Gastrocnemius medialis (tissue), 4 donors: Measurements from ENCODE around the gene HBEGF. TPM values are rescaled to one million over a fixed set of nuclear protein-coding genes. Genes with fewer than 3 reads are reported as not detected.

Source experiments
- ATAC-seq, 2 donors: fragments of 150-250 bp; one replicate each; pipeline ENCODE4 v1.9.1; 2016
- DNase-seq, 2 donors: peaks; one replicate each; pipeline ENCODE4 v3.0.0-alpha.2; 2019
- H3K27ac ChIP-seq, 4 donors: fragments of 200-600 bp; sonication (generic); 1 replicate in 1 of 4; 2 replicates in 3 of 4; pipeline ENCODE4 v1.5.1; 2016 to 2018; ENCODE audit warnings: mild to moderate bottlenecking in 2 of 4, moderate library complexity in 1 of 4
- H3K27me3 ChIP-seq, 3 donors: fragments of 200-600 bp; sonication (generic) in 2 of 3; 1 replicate in 1 of 3; 2 replicates in 2 of 3; pipeline versions ENCODE4 v1.5.1 to v1.6.0; 2016 to 2019; ENCODE audit warnings: mild to moderate bottlenecking in 1 of 3, moderate library complexity in 1 of 3
- H3K36me3 ChIP-seq, 2 donors: fragments of 200-600 bp; sonication (generic) in 1 of 2; one replicate each; pipeline ENCODE4 v1.5.1; 2017 to 2018
- H3K4me1 ChIP-seq, 2 donors: fragments of 200-600 bp; sonication (generic) in 1 of 2; one replicate each; pipeline ENCODE4 v1.5.1; 2016 to 2017; ENCODE audit warnings: mild to moderate bottlenecking in 2 of 2
- H3K4me3 ChIP-seq, 4 donors: fragments of 200-600 bp; sonication (generic) in 3 of 4; 1 replicate in 1 of 4; 2 replicates in 3 of 4; pipeline ENCODE4 v1.5.1; 2016 to 2019; ENCODE audit warnings: mild to moderate bottlenecking in 2 of 4
- H3K9me3 ChIP-seq, 3 donors: fragments of 200-600 bp; sonication (generic) in 2 of 3; 1 replicate in 1 of 3; 2 replicates in 2 of 3; pipeline ENCODE4 v1.5.1; 2016 to 2019
- POLR2A ChIP-seq, 2 donors: fragments of 450-650 bp; IDR thresholded peaks; one replicate each; pipeline ENCODE4 v1.6.1; 2017; ENCODE audit warnings: antibody characterized with exemption in 2 of 2, mild to moderate bottlenecking in 2 of 2, moderate library complexity in 2 of 2
- in situ Hi-C, 4 donors: fragments of 200-750 bp; cut with MboI; loops; one replicate each; pipeline versions ENCODE4 v1.15.0 to v1.8.0; 2017; ENCODE audit warnings: low sequenced_read_pairs in 4 of 4
- intact Hi-C: fragments of 100-400 bp; cut with DNase I; formaldehyde crosslinking; loops from one replicate; pipeline ENCODE4 v1.15.1; 2023; ENCODE audit warnings: low total_unique reads
- total RNA-seq, 4 donors: library from RNA; depleted of rRNA; stranded (reverse); fragments of >200 nt; gene quantifications; one replicate each; pipeline versions ENCODE4 v1.1.0 to v1.2.3, GENCODE V29; 2016
- TF ChIP-seq, protein P1 (sequence below), 5 experiments: fragments of 450-650 bp in 3 of 5; fragments of 200-600 bp in 2 of 5; sonication (generic) in 2 of 5; IDR thresholded peaks in 4 of 5; conservative IDR thresholded peaks in 1 of 5; 1 replicate in 4 of 5; 2 replicates in 1 of 5; pipeline ENCODE4 v1.5.1; 2016 to 2019; ENCODE audit warnings: antibody characterized with exemption in 5 of 5, mild to moderate bottlenecking in 3 of 5, moderate library complexity in 3 of 5

HBEGF gene
- total RNA-seq, 4 donors from 2014 or later = 5.3 to 22.2 (median 17.6) TPM

GRCh38 chr5:140299056-140299455, 47.3 kb downstream of the HBEGF start:
- Histone ChIP-seq H3K27me3 (no peaks in the 10 kb centered on the region), H3K27ac (peak overlapping the region; percentile 77 to 88 (median 80)), H3K9me3 (no peaks in the 10 kb centered on the region), H3K4me3 (no peak overlapping the region), H3K4me1 (peaks cover 69 to 72% of the 10 kb centered on the region in 2 donors), H3K36me3 (peaks cover 0 to 13% of the 10 kb centered on the region in 2 donors)
- DNase-seq (no peak), ATAC-seq (no peak)
- TF ChIP-seq, protein P1, sequence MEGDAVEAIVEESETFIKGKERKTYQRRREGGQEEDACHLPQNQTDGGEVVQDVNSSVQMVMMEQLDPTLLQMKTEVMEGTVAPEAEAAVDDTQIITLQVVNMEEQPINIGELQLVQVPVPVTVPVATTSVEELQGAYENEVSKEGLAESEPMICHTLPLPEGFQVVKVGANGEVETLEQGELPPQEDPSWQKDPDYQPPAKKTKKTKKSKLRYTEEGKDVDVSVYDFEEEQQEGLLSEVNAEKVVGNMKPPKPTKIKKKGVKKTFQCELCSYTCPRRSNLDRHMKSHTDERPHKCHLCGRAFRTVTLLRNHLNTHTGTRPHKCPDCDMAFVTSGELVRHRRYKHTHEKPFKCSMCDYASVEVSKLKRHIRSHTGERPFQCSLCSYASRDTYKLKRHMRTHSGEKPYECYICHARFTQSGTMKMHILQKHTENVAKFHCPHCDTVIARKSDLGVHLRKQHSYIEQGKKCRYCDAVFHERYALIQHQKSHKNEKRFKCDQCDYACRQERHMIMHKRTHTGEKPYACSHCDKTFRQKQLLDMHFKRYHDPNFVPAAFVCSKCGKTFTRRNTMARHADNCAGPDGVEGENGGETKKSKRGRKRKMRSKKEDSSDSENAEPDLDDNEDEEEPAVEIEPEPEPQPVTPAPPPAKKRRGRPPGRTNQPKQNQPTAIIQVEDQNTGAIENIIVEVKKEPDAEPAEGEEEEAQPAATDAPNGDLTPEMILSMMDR (IDR thresholded peaks at IDR 0.05 in 4 of 5, conservative IDR thresholded peaks at IDR 0.05 in 1 of 5) = no peak
- no peak for TF ChIP-seq POLR2A (IDR thresholded peaks at IDR 0.05)
- intact Hi-C loops = no loop called here
- in situ Hi-C loops = no loop called here

DNA sequence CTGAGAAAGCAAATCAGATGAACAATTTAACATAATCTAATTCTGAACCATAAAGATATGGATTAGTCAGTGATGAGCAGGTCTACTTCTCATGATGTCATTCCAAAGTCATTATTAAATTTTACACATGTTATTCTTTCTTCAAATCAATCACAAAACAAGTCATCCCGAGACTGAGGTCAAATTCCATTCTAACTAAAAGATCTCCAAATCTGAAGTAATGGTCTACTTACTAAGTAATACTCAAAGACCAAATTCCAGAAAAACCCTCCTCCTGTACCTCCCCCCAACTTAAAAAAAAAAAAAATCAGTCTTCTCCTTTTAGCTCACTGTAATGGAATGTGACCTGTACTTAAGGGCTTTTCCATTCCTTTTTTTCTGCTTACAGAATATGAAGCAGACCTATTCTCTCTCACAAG, 48.2 kb downstream of the HBEGF start:
- TF ChIP-seq POLR2A (IDR thresholded peaks at IDR 0.05) = no peak
- TF ChIP-seq, protein P1 (IDR thresholded peaks at IDR 0.05 in 4 of 5, conservative IDR thresholded peaks at IDR 0.05 in 1 of 5) = no peak
- in situ Hi-C loops (no loop called here), intact Hi-C loops (no loop called here)
- no peak overlapping the region for H3K4me3 ChIP-seq
- DNase-seq (no peak), ATAC-seq (no peak)
- H3K4me1 ChIP-seq = peaks cover 70 to 77% of the 10 kb centered on the region in 2 donors
- H3K27ac ChIP-seq = peak overlapping the region; percentile 77 to 88 (median 80)
- no peaks in the 10 kb centered on the region for H3K27me3 ChIP-seq
- peaks cover 0 to 13% of the 10 kb centered on the region in 2 donors for H3K36me3 ChIP-seq
- no peaks in the 10 kb centered on the region for H3K9me3 ChIP-seq

DNA sequence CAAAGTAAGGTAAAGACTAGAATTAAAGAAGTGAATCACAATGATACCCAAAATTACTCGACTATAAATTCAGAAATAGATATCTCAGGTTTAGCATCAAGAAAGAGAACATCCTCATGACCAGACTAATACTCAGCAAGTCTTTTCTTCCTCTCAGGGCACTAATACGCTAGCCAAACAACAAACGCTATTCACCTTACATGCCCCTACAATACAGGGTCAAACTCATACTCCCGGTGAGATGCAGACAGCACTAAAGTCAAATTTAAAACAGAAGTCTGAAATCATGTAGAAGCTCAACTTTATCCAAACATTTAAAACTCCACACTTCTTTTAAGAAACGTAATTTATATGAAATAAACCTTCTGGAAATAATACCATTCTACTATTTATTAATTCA, 49.1 kb downstream of the HBEGF start:
- H3K9me3 ChIP-seq = no peaks in the 10 kb centered on the region
- ATAC-seq (no peak), DNase-seq (no peak)
- peak overlapping the region; percentile 77 to 88 (median 80) for H3K27ac ChIP-seq
- no peaks in the 10 kb centered on the region for H3K27me3 ChIP-seq
- H3K36me3 ChIP-seq = peaks cover 0 to 13% of the 10 kb centered on the region in 2 donors
- peaks cover 78 to 83% of the 10 kb centered on the region in 2 donors for H3K4me1 ChIP-seq
- H3K4me3 ChIP-seq = no peak overlapping the region
- intact Hi-C loops (loop anchor here (2.0 kb wide), 1 partner anchor 52 kb away; no protein-coding TSS in a partner anchor), in situ Hi-C loops (no loop called here)
- TF ChIP-seq, protein P1 (IDR thresholded peaks at IDR 0.05 in 4 of 5, conservative IDR thresholded peaks at IDR 0.05 in 1 of 5) = no peak
- no peak for TF ChIP-seq POLR2A (IDR thresholded peaks at IDR 0.05)

- Histone ChIP-seq H3K27me3 (no peaks in the 10 kb centered on the region), H3K9me3 (no peaks in the 10 kb centered on the region), H3K36me3 (peaks cover 0 to 13% of the 10 kb centered on the region in 2 donors), H3K4me3 (no peak overlapping the region), H3K4me1 (peaks cover 78 to 82% of the 10 kb centered on the region in 2 donors), H3K27ac (peak overlapping the region; percentile 77 to 88 (median 80))
- ATAC-seq (no peak), DNase-seq (no peak)
- intact Hi-C loops (loop anchor here (2.0 kb wide), 1 partner anchor 51 kb away; no protein-coding TSS in a partner anchor), in situ Hi-C loops (no loop called here)
- TF ChIP-seq, protein P1 (IDR thresholded peaks at IDR 0.05 in 4 of 5, conservative IDR thresholded peaks at IDR 0.05 in 1 of 5) = no peak
- TF ChIP-seq POLR2A (IDR thresholded peaks at IDR 0.05) = no peak
These were observed 50.1 kb downstream of the HBEGF start for GRCh38 chr5:140296289-140296688.

DNA sequence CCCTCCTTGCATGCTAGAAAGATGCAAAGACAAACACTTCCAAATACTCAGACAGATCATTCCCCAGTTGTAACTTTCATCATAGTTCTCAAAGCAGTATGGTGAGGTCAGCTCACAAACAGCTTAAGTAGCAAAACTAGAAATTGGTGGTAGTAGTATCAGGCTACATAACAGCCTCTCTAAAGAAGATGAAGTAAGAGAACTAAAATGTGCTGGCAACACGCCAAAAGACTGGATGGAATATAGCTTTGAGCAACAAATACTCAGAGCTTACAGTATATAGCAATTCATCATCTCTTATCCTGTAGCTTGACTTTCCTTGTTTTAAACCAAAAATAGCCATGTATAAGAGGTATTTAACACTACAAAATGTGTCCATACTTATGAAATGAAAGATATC, 51.0 kb downstream of the HBEGF start:
- Histone ChIP-seq H3K4me3 (no peak overlapping the region), H3K36me3 (peaks cover 0 to 13% of the 10 kb centered on the region in 2 donors), H3K27me3 (no peaks in the 10 kb centered on the region), H3K4me1 (peaks cover 83 to 84% of the 10 kb centered on the region in 2 donors), H3K9me3 (no peaks in the 10 kb centered on the region), H3K27ac (peak overlapping the region; percentile 77 to 88 (median 80))
- DNase-seq (peak; percentile 78 to 82), ATAC-seq (peak; percentile 89 to 98)
- intact Hi-C loops = no loop called here
- in situ Hi-C loops = no loop called here
- no peak for TF ChIP-seq POLR2A (IDR thresholded peaks at IDR 0.05)
- TF ChIP-seq, protein P1 (IDR thresholded peaks at IDR 0.05 in 4 of 5, conservative IDR thresholded peaks at IDR 0.05 in 1 of 5) = no peak
